Esophagus muscularis mucosa (tissue), 3 donors: ENCODE results near the gene DCTN5.

Experiments
- POLR2A ChIP-seq: fragments of 450-650 bp; IDR thresholded peaks from one replicate; pipeline ENCODE4 v1.6.1; 2017; ENCODE audit warnings: antibody characterized with exemption, moderate library complexity, mild to moderate bottlenecking, low read depth
- TF ChIP-seq, protein P1 (sequence below), 3 experiments: fragments of 200-600 bp in 2 of 3; fragments of 450-650 bp in 1 of 3; sonication (generic) in 2 of 3; IDR thresholded peaks; one replicate each; pipeline ENCODE4 v1.5.1; 2017 to 2019; ENCODE audit warnings: antibody characterized with exemption in 3 of 3, mild to moderate bottlenecking in 2 of 3, moderate library complexity in 1 of 3

DNA sequence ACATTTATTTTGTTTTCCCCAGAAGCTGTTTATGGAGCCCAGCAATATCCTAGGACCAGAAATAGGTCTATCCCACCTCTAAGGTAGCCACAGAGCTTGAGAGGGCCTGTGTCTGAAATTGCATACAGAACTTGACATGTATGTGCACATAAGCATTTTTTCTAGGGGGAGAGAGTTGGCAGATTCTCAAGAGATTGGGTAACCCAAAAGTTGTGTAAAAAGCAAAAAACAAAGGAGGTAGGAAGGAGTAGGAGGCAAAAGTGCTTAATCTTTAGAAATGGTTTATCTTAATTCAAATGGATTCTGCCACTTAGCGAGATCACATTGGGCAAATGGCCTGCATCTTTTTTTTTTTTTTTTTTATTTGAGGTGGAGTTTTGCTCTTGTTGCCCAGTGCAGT lies 40.9 kb downstream of the DCTN5 start:
- TF ChIP-seq, protein P1, sequence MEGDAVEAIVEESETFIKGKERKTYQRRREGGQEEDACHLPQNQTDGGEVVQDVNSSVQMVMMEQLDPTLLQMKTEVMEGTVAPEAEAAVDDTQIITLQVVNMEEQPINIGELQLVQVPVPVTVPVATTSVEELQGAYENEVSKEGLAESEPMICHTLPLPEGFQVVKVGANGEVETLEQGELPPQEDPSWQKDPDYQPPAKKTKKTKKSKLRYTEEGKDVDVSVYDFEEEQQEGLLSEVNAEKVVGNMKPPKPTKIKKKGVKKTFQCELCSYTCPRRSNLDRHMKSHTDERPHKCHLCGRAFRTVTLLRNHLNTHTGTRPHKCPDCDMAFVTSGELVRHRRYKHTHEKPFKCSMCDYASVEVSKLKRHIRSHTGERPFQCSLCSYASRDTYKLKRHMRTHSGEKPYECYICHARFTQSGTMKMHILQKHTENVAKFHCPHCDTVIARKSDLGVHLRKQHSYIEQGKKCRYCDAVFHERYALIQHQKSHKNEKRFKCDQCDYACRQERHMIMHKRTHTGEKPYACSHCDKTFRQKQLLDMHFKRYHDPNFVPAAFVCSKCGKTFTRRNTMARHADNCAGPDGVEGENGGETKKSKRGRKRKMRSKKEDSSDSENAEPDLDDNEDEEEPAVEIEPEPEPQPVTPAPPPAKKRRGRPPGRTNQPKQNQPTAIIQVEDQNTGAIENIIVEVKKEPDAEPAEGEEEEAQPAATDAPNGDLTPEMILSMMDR (IDR thresholded peaks at IDR 0.05): no peak
- TF ChIP-seq POLR2A: no peak
